ENCODE data around the gene FOXN4.

FOXN4 gene

DNA sequence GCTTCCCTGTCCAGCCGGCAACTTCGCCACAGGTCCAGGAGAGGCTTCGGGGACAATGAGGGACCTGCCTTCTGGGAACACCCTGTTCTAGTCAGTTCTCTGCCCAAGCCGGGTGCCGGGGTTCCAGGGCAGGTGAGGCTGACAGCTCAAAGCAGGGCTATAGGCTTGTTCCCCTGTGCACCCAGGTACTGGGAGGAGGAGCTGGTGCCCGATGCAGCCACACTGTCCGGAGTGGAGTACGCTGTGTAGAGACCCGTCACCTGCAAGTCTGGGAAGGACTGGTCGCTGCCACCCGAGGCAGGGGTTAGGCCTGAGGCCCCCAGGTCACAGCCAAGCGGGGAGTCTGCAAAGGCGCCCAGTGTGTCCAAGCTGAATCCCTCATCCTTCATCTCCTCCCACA lies 29.6 kb downstream of the FOXN4 start:
- no peak for DNase-seq (ENCODE audit: low read depth)

DNA sequence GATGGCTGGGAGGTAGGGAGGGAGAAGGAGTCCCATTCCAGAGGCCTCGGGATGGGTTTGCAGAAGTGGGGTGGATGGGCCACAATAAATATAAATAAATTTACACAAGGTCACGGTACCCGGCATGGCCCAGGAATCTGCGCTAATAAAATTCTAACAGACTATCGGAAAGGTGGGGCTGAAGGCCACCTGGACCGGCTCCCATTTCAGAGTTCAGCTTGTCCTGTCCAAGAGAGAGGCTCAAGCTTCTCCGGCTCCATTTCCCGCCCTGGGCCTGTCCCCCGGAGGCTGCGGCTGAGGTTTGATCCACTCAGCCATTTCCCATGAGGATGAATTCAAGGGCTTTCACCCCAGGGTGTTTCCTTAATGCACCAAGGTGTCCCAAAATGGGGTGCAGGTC lies 30.2 kb downstream of the FOXN4 start:
- DNase-seq (ENCODE audit: low read depth), result no peak

DNA sequence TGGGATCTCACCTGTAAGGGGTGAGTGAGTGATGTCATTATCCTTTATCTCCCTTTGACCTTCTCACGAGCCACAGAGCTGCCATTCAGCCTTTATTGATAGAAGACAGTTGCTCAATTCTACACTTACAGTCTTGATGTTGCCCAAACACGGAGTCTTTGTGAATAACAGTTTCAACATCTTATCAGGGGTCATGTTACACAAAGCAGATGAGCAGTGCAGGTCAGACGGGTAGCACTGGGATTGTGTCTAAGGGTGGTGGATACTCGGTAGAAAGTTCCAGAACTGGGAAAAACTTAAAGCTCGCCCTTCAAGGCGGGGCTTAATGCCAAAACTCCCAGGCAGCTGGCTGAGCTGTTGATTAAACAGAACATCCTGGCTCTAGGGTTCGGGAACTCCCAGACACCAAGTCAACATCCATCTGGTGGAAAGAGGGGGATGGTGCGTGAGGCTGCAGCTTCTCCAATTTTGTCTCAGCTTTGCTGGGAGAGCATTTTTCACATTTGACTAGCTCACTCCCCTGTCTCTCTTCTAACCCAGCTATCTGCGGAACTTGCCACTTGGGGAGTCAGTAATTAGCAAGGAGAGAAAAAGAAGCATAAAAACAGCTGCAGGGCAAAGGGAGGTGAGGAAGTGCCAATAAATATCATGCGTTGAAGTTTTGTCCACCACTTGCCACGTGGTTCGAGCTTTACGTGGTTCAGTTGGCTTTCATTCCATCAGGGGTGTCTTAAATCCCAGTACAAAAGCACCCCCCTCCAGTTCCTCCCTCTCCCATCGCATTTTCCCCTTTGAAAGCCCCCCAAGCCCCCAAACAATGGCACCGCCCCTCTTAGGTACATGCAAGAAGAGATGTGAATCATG lies 31.0 kb downstream of the FOXN4 start:
- no peak for DNase-seq (ENCODE audit: low read depth)

DNA sequence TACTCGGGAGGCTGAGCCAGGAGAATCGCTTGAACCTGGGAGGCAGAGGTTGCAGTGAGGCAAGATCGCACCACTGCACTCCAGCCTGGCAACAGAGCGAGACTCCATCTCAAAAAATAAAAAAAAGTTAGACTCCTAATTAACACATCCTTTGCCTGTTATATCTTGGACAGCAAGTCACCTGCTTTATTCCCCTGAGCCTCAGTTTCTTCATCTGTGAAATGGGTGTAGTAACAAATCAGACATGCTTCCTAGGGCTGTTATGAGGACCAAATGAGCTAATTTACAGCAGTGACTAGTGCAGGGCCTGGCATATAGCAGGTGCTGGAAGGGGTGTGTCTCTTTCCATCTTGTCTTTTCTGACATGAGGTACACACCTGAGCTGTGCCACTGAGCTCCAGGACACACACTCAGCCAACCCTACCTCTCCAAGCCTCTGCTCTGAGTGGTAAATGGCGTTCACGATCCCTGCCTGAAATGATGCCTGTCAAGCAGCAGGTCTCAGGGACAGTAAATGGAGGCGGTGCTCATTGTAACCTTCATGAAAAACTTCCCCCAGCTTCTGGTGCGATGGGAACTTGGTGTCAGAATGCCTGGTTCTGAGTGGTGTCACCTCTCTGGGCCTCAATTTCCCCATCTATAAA lies 31.7 kb downstream of the FOXN4 start:
- DNase-seq (ENCODE audit: low read depth), result no peak

DNA sequence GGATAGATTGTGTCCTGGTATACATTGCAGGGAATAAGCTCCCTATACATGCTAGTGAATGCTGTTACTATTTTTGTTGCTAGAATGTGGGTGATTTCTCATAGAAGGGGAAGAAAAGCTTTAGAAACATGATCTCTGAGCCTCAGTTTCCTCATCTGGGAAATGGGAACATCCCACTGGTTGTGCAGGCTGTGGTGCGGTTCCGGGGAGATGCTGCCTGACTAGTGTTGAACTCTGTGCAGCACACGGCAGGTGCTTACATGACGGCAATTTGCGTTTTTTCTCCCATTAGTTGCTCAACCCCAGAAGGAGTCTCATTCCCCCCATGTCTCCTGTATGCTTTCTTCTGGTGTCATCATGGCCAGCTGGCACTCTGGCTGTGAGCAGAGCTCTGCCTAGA lies 32.9 kb downstream of the FOXN4 start:
- no peak for DNase-seq (ENCODE audit: low read depth)

DNA sequence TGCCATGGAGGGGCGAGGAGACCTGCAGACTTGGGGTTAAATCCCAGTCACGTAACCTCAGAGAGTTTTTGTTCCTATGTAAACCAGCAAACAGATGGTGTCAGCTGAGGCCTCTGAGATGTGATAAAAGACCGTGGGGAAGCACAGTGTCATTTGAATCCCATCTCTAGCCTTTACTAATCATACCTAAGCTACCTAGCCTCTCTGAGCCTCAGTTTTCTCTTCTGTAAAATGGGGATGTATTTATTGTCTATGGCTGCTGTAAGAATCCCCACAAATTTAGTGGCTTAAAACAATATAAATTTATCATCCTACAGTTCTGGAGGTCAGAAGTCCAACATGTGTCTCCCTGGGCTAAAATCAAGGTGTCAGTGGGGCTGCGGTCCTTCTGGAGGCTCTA lies 33.9 kb downstream of the FOXN4 start:
- DNase-seq (ENCODE audit: low read depth), result no peak

DNA sequence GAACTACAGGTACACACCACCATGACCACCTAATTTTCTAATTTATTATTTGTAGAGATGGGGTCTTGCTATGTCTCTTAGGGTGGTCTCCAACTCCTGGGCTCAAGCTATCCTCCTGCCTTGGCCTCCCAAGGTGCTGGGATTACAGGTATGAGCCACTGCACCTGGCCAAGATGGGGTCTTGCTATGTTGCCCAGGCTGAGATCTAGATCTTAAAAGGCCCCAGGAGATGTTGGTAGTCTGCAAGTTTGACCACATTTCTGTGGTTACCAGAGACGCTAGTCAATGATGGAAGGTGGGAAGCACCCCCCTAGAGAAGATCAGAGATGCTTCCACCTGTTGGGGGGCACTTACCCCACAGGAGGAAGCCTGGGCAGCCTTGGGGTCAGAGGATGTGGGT lies 34.7 kb downstream of the FOXN4 start:
- no peak for DNase-seq (ENCODE audit: low read depth)

DNA sequence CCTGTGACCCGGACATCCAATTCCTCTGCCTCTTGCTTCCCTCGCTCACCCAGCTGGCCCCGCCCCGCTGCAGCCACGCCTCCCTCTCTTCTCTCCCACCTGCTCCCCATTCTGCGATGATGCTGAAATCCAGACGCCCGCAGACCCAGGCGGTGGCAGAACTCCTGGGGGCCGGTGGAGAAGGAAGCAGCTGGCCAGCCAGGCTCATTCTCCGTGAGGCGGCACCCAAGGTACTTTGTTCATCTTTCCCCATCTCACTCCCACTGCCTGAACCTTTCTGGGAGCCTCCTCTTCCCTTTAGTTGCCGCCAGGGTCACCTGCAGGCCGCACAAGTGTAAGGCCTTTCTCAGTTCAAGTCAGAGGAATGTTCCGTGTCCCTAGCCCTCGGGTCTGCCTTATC lies 35.7 kb downstream of the FOXN4 start:
- no peak for DNase-seq (ENCODE audit: low read depth)

DNA sequence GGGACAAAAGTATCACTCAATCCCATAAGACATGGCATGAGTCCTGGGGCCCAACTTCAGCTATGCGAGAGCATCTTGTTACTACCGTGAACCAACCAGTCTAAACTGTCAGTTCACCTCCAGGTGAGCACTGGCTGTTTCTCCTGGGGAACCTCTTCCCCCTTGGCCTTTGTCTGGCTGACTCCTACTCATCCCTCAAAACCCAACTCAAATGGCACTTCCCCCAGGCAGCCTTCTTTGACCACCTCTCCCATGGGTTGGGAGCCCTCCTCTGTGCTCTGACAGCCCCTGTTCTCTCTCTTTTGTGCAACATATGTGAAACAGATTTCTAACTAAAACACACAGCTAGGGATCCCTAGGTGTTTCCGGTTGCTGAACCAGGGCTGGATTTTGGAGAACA lies 37.7 kb downstream of the FOXN4 start:
- DNase-seq (ENCODE audit: low read depth), result no peak

DNA sequence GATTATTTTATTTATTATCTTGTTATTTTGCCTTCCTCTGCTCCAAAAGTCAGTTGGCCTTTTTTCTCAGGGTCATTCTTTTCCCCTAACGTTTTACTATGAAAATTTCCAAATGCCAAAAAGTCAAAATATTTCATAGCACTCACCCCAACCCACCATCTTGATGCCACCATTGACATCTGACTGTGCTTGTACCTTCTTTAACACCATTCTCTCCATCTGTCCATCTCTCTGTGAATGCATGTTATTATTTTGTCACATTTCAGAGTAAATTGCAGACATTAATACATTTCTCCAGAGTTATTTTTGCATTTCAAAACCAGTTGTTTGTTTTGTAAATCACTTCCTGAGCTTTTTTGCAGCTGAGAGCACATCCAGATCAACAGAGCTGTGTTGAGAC lies 38.6 kb downstream of the FOXN4 start:
- DNase-seq (ENCODE audit: low read depth), result no peak

DNA sequence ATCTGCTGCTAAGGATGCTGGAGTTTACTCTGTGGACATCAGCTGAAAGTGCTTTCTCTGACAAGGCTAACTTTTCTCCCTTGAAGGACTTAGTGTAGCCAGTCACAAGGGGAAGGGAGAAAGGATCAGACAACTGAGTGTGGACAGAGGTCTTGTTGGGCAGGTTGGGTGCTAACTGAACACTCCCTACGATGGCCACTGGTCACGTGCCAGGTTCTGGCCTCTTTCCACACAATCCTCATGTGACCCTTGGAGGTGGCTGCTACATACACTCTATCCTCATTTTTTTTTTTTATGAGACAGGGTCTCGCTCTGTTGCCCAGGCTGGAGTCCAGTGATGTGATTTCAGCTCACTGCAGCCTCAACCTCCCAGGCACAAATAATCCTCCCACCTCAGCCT lies 39.7 kb downstream of the FOXN4 start:
- DNase-seq (ENCODE audit: low read depth), result no peak

DNA sequence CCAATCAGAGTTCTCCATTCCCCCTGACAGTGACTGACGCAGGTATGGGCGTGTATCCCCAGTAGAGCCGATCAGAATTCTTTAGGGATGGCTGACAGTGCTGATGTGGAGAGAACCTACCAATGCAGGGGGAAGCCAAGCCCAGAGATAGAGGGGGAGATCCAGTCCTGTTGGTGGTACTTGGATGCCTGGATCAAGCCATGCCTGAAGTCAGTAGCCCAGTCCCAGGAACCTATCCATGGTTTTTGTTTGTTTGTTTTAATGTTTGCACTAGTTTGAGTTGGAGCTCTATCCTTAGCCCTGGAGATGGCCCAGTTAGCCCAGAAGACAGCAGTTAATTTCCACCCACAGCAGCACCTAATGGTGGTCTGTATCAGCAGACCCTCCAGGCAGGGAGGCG lies 40.2 kb downstream of the FOXN4 start:
- DNase-seq (ENCODE audit: low read depth), result no peak

DNA sequence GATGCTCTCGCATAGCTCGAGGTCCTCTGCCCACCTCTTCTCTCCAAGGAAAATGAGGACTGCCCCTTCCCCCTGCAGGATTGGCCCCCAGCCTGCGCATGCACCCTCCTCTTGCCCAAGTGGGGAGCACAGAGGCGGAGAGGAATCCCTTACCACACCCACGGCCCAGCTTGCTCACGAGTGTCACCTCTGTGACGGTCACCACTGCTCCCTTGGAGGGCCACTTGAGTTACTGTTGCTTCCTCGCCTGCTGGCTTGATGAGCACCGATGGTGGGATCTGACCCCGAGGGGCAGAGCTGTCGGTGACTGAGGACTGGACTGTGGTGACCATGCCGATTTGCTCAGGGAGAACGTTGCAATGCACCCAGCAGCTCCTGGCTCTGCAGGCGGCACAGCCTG lies 41.7 kb downstream of the FOXN4 start:
- no peak for DNase-seq (ENCODE audit: low read depth)

DNA sequence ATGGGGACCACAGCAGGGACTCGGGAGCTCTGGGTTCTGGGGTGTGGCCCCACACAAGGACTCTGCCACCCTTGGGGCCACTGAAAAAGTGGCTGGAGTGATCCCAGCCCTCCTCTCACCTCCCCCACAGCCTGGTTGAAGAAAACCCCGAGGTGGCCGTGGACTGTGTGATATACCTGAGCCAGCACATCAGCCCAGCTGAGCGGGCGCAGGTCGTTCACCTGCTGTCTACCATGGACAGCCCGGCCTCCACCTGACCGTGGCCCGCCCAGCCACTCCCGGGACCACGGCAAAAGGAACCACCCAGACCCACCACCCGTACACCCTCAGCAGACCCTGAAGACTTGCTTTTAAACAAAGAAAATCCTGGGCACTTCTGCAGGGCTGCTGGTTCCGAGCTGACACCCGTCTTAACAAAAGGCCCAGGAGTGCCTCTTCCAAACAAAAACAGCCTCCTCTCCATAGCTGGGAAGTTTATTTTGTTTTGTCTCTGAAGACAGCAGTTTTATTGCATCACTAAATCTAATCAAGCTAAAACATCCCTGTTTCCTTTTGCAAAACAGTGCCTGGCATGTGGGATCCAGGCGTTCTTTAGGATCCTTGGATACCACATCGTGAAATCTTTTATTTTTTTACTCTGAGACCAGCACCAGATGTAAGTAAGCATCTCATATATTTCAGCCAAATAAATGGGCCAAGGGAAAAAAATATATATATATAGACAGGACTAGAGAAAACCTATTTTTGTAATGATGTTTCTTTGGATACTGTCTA lies 42.8 kb downstream of the FOXN4 start:
- no peak for DNase-seq (ENCODE audit: low read depth)

DNA sequence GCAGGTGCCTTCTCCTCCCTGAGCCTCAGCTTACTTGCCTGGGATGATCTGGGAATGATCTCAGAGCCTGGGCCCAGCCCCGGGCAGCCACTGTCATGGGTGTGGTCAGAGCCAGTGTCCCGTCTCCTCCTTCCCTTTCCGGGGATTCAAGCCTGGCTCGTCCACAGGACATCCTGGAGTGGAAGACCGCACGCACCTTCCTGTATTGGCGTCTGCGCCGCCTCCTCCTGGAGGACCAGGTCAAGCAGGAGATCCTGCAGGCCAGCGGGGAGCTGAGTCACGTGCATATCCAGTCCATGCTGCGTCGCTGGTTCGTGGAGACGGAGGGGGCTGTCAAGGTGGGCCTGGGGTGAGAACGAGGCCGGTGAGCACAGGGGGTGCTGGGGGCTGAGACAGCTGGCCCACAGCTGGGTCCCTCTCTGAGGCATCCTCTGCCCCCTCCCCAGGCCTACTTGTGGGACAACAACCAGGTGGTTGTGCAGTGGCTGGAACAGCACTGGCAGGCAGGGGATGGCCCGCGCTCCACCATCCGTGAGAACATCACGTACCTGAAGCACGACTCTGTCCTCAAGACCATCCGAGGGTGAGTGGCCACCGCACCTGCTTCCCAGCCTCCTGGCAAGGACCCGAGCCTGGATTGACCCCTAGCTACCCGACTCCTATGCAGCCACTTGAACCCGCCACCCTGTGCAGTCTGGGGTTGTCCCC lies 44.0 kb downstream of the FOXN4 start:
- DNase-seq (ENCODE audit: low read depth), result no peak

DNA sequence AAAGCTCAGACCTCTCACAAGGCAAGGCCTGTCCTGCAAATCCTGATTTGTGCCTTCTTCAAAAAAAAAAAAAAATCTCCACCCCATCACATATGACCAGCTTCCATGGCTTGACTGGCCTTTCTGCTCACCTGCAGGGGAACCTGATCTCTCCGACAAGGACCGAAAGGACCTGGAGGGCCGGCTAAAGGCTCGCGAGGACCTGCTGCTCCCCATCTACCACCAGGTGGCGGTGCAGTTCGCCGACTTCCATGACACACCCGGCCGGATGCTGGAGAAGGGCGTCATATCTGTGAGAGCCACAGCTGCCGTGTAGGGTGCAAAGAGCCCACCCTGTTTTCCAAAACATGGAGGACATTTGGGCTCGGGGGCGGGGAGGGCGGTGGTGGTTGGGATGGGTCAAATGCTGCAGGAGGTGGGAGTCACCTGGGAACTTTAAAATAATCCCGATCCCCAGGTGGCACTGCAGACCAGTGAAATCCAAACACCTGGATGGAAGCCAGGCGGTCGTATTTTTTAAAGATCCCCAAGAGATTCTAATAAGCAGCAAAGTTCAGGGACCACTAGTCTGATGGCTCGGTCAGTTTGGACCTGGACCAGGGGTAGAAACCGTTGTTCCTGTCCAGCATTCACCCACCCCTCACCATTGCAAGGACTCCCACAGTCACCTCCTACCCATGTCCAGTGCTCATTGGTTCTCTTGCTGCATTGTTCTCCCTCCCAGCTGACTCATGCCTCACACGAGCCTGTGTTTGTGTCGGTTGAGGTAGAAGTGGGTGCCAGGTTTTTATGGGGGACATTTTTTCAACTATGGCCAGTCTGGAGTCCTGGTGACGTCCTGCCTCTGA lies 44.8 kb downstream of the FOXN4 start:
- no peak for DNase-seq (ENCODE audit: low read depth)

DNA sequence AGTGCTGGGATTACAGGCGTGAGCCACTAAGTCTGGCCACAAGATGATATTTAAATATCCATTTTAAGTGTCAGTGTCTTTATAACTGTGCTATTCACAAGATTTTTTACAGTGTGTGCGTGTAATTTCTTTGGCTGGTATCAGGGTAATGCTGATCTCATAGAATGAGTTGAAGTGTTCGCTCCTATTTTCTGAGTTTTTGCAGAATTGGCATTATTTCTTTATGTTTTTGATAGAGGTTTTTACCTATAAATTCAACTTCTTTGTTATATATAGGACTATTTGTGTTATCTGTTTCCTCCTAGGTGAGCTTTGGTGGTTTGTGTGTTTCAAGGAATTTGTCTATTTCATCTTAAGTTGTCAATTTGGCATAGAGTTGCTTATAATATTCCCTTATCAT lies 45.6 kb downstream of the FOXN4 start:
- no peak for DNase-seq (ENCODE audit: low read depth)

DNA sequence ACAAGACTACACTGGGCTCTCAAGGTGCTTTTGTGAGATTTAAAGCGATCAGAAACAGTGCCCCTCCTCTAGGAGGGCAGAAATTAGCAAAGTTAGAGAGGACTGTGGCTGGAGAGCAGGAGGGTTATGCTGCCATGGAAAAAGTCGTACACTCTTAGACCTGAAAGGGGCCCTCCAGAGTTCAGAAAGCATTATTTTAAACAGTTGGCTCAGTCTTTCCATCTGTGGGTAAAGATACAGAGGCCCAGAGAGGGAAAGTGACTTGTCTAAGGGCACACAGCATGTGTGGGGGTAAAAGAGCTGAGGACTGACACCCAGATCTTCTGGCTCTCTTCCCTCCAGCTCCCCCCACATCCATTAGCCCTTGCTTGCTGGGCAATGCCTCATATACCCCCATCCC lies 47.1 kb downstream of the FOXN4 start:
- DNase-seq (ENCODE audit: low read depth), result no peak

DNA sequence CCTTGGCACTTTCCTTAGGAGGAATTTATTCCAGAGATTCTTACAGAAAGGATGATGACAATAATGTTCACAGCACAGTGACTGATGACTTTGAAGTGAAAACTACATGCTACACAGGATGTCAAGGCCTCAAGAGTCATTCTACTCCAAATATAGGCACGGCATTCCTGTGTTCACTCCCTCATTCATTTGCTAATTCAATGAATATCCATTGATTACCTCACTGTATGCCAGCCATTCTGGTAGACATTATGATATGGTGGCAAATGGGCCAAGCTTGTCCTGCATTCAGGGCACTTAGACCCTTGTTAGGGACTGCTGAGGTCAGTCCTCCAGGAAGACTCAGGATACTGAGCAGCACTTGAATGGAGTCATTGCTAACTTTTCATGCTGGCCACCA lies 48.0 kb downstream of the FOXN4 start:
- DNase-seq (ENCODE audit: low read depth), result no peak

DNA sequence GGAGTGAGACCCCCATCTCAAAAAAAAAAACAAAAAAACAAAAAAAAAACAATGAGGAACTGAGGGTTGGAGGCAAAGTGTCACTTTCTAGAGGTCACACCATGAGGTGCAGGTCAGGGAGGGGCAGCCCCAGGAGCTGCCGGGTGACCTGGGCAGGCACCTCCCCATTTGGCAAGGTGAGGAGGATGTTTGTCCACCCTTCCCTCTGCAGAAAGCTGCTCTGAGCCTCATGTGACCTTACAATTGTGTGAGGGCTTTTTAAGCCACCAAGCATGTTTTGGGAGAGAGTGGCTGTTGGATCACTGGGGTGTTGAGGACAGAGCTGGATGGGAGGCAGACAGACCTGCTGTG lies 49.6 kb downstream of the FOXN4 start:
- no peak for DNase-seq (ENCODE audit: low read depth)
